ENCODE measurements around the gene MTFP1.
A peak's percentile ranks its signal among the peaks of the same experiment; 100 is the strongest.
"Not testable (repeated sequence)": the region's sequence is repeated elsewhere in the genome, so short reads cannot be mapped to it uniquely, and the experiment has no call there.

MTFP1 gene

DNA sequence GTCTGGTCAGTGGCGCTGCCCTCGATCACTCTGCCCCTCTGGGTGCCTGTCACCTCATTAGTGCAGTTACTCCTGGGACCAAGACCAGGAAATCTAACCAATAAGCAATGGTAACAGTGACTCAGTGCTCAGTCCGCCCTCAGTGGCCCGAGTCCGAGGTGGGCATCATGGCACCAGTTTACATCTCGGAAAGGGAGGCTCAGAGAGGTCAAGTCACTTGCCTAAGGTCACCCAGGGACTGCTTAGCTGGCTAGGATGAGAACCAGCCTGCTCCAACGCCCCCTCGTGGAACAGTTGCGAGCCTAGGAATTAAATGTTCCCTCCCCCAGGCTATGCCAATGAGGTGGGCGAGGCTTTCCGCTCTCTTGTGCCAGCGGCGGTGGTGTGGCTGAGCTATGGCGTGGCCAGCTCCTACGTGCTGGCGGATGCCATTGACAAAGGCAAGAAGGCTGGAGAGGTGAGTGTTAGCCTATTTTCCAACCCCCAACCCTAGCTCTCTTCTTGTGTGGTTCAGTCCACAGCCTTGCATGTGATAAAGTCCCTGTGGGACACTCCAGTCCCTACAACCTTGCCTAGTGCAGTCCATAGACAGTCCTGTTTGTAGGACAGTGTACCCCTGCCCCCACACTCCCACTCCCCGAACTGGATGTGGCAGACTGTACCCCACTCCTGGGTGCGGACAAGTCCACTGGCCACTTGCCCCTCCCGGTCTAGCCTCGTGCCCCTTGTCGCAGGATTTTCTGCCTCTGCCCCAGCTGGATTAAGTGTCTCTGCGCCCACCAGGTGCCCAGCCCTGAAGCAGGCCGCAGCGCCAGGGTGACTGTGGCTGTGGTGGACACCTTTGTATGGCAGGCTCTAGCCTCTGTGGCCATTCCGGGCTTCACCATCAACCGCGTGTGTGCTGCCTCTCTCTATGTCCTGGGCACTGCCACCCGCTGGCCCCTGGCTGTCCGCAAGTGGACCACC lies 1.1 kb downstream of the MTFP1 start:
- DNase-seq, result peak; percentile 80

DNA sequence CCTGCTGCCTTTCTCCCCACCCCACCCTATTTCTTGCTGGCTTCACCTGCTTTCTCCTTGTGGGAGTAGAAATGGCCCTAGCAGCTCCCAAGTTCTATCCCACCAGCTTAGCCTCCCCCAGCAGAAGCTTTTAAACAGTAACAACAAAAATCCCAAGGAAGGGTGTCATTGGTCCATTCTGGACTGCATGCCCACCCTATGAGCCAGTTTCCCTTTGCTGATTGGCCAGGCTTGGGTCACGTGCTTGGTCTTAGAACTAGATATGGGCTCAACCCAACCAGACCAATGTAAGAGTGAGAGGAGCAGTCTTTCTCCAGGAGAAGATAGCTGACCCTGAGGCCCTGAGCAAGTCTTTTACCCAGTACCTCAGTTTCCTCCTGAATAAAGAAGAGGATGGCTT lies 2.3 kb downstream of the MTFP1 start:
- DNase-seq, result no peak

DNA sequence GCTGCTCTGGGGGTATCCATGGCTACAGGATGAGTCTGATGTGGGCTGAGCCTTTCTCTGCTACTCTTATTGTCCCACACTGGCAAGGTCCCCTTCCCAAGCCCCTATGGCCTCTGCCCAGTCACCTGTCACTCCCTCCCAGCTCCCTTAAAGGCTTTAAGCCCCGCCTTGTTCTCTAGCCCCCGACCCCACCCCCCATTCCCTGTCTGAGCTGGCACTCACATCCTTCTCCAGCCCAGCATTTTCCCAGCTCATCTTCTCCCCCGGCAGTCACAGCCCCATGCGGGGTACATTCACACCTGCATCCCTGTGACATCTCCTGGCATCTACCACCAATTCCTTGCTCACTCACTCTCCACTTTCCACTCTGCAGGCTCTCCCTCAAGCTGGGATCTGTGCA lies 4.3 kb downstream of the MTFP1 start:
- DNase-seq, result no peak

DNA sequence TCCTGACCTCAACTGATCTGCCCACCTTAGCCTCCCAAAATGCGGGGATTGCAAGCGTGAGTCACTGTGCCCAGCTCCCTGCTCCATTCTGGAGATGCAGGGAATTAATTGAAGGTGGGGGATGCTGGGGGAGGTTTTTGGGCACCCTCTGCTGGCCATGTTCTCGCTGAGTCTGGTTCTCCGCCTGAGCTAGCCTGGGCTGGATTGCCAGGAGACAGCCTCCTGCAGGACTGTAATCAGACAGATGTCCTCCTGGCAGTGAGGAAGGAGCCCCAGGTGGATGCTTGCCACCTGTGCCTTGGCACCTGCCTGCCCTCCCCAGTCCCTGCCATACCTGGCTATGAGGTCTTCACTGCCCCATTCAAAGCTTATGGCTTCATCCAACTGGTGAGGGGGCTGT lies 5.4 kb downstream of the MTFP1 start:
- DNase-seq, result no peak

DNA sequence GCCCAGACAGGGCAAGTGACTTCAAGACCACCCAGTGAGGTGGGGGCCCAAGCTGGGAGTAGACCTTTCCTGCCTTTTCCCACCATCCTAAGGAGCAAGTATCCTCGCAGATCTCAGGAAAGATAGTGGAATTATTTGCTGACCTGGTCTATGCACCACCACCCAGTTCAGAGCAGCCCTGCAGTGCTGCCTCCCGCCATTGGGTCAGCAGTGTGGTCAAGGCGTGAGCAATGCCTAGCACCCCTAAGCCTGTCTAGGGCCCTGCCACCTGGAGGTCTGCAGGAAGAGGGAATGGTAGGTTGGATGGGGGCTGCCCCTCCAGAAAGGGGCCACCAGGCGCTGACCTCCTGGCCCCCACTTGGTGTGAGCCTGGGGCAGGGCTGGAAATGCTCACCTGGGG lies 6.5 kb downstream of the MTFP1 start:
- no peak for DNase-seq

DNA sequence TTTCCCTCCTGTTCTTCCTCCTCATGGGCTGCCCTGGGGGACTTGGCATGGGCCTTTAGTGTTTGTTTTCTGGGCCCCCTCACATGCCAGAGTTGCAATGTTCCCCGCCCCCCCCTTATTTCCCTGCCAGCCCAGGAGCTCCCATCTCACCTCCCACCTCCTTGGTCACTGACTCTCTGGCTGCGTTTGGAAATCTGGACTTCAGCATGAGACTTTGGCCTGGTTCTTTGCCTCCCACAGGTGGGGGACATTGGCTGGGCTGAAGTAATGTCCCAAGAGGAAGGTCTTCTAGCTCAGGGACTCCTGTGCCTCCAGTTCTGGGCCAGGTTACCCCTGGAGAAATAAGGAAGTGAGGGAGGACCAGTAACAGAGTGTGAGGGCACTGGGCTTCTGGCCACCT lies 7.0 kb downstream of the MTFP1 start:
- DNase-seq, result no peak

DNA sequence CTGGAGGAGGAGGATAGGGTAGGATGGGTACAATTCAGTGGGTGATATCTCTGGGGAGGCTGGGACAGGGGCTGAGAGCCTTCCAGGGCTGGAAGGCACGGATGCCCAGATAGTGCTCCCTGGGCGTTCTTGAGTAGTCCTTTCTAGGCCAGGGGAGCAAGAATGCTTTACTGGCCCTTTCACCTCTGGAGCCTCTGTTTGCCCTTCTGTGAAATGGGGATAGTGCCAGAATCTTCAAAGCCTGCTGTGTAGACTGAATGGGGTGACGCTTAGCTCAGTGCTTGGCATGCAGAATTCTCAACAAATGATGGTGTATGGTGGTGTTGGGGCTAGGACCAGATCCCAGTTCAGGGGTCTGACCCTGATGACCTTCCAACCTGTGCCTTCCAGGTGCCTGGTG lies 7.7 kb downstream of the MTFP1 start:
- DNase-seq, result no peak

DNA sequence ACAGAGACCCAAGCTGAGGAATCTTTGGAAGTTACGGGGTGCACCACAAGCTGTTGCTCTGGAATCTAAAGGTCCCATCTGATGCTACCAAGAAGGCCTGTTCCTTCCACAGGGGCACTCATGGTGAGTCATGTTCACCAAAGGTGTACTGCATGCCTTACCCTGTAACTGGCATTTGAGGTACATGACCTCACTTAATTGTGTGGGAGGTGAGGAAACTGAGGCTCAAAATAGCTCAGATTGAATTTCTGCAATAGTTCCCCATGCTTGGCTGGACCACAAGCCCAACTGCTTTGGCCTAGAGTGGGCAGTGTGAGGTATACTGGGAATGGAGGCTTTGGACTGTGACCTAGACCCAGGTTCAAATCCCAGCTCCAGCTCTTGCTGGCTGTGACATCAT lies 8.2 kb downstream of the MTFP1 start:
- DNase-seq, result no peak

DNA sequence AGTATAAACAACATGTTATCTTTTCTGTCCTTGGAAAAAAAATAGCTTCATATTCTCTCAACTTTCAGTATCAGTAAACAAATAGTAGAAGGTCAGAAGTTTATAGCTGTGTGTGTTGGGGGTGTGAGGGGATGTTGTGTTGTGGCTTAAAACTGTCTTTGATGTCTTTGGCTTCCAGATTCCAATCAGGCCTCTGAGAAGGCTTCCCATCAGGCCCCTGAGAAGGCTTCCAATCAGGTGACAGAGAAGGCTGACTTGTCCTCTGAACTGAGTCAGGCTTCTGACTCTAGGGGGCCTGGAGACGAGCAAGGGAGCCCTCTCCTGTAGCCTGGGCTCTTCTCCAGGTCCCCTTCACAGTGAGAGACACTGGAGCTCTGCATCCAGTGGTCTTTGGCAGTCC lies 9.3 kb downstream of the MTFP1 start:
- DNase-seq, result no peak

DNA sequence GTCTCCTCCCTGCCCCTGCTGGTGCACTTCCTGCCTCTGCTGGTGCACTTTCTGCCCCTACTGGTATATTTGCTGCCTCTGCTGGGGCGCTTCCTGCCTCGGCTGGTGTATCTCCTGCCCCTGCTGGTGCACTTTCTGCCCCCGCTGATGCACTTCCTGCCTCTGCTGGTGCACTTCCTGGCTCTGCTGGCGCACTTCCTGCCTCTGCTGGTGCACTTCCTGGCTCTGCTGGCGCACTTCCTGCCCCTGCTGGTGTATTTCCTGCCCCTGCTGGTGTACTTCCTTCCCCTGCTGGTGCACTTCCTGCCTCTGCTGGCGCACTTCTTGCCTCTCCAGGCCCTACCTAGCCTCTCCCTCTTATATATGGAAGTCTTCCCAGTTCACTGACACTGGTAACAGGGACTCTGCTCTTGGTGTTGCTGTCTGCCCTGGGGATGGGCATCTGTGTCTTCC lies 10.1 kb downstream of the MTFP1 start:
- DNase-seq, result no peak

DNA sequence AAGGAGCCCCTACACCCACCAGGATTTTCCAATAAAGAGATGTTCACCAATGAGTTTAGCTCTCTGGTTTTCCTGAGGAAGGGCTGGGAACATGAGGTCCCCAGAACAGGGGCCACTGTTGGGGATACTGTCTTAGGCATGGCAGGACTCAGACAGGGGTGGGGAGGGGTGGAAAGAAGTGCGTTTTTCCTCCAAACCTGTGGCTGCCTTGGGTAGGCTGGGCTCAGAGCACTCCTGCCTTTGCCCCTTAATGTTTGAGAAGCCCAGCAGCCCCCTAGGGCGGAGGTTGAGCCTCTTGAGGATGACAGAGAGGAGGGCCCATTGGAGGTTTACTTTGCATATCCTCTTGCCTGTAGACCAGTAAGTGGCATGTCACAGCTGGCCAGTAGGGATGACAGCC lies 10.6 kb downstream of the MTFP1 start:
- no peak for DNase-seq

DNA sequence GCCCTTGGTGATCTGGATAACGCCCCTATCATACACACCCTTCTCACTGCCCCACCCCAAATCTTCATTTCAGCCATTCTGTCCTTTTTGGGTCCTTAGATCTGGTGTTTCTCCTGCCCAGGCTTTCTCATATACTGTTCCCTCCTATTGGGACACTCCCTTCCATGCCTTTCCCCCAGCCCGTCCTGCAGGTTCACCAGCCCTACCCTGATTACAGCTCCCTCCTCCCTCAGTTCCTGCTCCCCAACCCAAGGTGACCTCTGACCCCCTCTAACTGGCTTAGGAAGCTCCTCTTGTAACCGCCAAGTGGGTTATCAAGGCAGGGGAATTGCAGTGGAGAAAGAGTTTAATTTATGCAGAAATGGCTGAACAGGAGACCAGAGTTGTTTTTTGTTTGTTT lies 13.0 kb downstream of the MTFP1 start:
- DNase-seq, result no peak

DNA sequence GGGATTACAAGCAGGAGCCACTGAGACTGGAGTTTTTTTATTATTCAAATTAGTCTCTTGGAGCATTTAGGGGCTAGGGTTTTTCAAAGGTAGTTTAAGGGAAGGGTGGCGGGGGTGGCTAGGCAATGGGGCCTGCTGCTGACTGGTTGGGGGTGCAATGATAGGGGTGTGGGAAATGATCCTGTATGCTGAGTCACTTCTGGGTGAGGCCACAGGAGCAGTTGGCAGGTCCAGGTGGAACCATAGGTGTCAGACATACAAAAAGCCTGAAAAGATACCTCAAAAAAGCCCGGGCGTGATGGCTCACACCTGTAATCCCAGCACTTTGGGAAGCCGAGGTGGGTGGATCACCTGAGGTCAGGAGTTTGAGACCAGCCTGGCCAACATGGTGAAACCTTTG lies 13.7 kb downstream of the MTFP1 start:
- no peak for DNase-seq

DNA sequence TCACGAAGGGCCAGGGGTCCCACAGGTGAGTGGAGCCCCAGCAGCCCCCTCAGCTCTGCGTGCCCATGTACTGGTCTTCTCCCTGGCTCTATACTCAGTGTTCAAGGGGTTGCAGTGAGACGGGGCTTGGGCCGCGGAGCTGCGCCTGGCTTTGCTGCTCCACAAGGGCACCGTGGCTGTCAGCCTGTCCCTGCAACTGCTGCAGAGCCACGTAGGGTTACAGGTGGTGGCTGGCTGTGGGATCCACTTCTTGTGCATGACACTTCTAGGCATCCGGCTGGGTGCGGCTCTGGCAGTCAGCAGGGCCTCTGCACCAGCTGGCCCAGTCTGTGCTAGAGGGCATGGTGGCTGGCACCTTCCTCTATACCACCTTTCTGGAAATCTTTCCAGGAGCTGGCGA lies 14.3 kb downstream of the MTFP1 start:
- no peak for DNase-seq

DNA sequence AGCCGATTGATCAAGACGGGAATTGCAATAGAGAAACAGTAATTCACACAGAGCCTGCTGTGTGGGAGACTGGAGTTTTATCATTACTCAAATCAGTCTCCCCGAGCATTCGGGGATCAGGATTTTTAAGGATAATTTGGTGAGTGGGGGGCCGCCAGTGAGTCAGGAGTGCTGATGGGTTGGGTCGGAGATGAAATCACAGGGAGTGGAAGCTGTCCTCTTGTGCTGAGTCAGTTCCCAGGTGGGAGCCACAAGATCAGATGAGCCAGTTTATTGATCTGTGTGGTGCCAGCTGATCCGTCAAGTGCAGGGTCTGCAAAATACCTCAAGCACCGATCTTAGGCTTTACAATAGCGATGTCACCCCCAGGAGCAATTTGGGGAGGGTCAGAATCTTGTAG lies 15.5 kb downstream of the MTFP1 start:
- DNase-seq, result no peak

DNA sequence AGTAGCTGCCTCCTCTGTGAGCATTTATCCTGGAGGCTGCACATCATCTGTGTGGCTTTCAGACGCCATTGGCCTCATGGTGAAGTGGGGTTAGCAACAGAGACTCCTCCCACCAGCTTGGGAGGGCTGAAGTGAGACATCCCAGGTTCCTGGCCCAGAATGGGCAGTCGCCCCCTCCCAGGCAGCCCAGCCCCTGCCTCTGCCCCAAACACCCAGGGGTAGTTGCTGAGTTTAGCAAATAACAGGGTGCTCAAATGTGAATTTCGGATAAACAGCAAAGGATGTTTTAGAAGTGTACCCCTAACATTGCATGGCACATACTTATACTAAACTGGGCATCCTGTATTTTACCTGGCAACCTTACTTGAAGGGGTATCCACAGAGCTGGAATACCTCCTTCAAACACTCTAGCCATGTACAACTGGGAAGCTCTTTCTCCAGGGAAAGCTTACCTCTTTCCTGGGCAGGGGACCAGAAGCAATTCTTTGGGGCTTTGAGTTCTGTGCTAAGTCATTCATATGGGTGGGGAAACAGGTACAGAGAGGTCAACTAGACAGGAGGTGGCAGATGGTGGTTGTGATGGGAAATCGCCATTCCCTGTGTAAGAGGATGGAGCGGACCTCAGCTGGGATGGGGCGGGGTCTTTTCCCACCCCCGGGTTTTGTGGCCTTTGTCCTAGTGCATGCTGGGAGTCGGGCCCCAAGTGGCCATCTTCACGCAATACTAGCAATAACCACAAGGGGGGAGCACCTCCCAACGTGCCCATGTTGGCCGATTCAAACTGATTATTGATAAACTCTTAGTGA lies 19.3 kb downstream of the MTFP1 start:
- peak; percentile 30 for DNase-seq

DNA sequence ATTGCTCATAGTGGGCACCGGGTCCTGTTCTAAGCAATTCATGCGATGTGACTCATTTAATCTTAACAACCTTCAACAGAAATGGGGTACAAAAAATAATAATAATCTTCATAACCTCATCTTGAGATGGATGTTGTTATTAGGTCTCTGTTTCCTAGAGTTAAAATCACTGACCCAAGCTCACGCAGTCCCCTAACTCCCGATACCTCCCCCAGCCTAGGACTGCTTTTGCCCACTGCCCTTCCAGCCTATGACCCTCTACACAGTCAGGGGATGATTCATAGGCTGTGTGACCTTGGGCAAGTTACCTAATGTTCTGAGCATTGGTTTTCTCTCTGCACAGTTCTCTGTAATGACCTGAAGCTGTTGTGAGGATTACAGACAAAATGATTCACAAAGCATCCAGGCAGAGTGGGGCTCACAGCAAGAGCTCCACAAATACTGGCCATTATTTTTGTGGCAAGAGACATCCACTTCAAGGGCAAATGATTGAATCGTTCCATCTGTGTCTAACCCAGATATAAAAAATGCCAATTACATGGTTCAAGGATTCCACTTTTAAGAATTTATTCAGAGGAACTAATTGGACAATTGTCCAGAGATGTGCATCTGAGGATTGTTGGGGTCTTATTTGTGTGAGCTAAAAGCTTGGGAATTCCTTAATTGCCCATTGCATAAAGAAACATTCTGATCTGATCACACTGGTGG lies 20.0 kb downstream of the MTFP1 start:
- no peak for DNase-seq

DNA sequence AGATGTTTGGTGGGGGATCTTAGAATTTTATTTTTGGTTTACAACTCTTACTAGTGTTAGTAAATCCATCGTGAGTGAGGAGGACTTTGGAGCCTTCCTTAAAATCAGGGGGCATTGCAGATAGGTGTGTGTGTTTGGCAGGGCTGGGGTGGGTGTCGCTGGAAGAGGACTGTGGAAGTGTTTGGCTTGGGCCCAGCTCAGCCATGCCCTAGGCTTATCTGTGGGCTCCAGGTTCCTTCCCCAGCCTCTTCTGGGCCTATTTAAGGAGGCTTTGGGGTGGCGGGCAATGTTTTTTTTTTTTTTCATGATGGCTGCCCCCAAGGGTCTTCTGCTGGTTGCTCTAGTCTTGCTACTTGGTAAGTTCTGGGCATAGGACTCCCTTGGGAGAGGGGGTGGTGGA lies 22.1 kb downstream of the MTFP1 start:
- DNase-seq, result no peak

DNA sequence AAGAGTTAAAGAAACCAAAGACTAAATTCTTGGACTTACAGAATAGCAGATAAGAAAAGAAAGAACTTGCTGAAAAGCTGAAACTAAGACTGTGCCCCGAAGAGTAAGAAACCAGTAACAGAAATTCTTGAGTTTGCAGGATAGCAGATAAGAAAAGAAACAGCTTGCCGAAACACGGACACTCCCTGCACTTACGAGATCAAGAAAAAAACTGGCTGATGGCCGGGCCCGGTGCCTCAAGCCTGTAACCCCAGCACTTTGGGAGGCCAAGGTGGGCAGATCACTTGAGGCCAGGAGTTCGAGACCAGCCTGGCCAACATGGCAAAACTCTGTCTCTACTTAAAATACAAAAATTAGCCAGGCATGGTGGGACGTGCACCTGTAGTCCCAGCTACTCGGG lies 25.9 kb downstream of the MTFP1 start:
- DNase-seq, result not testable (repeated sequence)

DNA sequence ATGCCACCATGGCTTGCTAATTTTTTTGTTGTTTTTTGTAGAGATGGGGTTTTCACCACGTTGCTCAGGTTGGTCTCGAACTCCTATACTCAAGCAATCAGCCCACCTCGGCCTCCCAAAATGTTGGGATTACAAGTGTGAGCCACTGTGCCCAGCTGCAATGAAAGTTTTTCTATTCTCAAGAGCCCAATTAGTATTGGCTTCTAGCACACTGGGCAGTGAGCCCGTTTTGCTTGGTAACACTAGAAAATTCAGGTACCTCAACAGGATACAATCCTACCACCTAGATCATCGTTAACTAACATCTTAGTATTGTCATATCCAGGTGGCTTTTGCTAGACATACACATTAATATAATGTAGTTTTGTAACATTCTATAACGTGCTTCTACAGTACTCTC lies 27.3 kb downstream of the MTFP1 start:
- DNase-seq, result peak; percentile 66

DNA sequence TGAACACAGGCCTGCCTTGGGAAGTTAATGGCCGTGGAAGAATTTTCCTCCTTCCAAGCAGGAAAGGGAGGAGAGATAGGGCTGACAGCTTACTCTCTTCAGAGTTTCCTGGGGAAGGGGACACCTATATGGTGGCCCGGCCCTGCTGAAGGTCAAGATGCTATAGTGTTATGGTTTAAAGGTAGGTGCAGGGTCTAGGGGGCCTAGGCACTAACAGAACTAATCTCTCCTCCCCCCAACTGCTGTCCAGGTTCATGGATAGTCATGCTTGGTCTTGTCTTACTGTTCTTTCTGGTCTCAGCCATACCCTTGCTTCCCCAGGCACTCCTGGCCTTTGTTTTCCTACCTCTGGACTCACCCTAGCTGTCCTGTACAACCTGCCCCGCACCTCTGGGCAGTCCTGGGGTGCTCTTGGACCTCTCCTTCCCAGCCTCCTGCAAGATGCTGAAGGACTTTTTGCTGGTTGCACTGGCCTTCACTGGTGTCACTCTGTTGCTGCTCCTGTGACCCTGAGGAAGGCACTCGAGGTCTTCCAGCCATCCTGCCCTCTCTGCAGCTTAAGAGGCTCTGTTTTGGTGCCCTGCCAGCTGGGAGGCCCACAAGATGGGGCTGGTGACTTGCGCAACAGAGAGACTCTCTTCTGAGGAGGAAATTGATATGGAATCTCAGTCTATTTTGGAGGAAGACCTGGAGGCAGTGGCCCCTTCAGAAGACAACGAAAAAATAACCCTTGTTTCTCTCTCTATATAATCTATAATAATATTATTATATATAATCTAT lies 28.4 kb downstream of the MTFP1 start:
- peak; percentile 69 for DNase-seq

DNA sequence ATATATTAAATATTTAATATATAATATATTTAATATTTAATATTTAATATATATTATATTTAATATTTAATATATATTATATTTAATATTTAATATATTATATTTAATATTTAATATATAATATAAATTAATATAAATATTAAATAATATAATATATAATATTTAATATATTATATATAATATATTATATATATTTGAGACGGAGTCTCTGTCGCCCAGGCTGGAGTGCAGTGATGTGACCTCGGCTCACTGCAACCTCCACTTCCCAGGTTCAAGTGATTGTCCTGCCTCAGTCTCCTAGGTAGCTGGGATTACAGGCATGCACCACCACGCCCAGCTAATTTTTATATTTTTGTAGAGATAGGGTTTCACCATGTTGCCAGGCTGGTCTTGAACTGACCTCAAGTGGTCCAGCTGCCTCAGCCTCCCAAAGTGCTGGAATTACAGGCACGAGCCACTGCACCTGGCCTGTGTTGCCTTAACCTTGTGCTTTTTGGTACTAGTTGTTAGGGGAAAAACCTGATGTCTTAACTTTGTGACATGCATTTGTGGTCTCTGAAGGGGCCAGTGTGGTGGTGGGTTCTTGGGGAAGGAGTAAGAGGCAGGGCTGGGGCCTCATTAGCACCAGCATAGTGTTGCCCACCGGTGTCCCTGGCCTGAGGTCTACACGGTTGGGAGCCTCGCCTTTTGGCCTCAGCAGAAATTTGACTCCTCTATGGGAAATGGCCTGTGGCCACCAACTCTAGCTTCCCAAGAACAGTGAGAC lies 29.7 kb downstream of the MTFP1 start:
- DNase-seq, result no peak

Measured in NCI-H2029 (cell line).